ENCODE data around the gene TMEM25.

The TMEM25 gene

GRCh38 chr11:118574636-118575035, 43.6 kb downstream of the TMEM25 start:
- TF ChIP-seq TAF1 (IDR thresholded peaks at IDR 0.05; ENCODE audit: borderline replicate concordance, insufficient read depth, low read length) (no peak), FOXP2 (optimal IDR thresholded peaks at IDR 0.05; ENCODE audit: borderline replicate concordance, extremely low read depth, extremely low read length, insufficient read depth) (no peak), SIN3A (IDR thresholded peaks at IDR 0.05; ENCODE audit: borderline replicate concordance, insufficient read depth, low read length) (no peak), POLR2AphosphoS5 (IDR thresholded peaks at IDR 0.05; ENCODE audit: low read depth, low read length) (no peak)
- TF ChIP-seq, protein P1, sequence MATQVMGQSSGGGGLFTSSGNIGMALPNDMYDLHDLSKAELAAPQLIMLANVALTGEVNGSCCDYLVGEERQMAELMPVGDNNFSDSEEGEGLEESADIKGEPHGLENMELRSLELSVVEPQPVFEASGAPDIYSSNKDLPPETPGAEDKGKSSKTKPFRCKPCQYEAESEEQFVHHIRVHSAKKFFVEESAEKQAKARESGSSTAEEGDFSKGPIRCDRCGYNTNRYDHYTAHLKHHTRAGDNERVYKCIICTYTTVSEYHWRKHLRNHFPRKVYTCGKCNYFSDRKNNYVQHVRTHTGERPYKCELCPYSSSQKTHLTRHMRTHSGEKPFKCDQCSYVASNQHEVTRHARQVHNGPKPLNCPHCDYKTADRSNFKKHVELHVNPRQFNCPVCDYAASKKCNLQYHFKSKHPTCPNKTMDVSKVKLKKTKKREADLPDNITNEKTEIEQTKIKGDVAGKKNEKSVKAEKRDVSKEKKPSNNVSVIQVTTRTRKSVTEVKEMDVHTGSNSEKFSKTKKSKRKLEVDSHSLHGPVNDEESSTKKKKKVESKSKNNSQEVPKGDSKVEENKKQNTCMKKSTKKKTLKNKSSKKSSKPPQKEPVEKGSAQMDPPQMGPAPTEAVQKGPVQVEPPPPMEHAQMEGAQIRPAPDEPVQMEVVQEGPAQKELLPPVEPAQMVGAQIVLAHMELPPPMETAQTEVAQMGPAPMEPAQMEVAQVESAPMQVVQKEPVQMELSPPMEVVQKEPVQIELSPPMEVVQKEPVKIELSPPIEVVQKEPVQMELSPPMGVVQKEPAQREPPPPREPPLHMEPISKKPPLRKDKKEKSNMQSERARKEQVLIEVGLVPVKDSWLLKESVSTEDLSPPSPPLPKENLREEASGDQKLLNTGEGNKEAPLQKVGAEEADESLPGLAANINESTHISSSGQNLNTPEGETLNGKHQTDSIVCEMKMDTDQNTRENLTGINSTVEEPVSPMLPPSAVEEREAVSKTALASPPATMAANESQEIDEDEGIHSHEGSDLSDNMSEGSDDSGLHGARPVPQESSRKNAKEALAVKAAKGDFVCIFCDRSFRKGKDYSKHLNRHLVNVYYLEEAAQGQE (IDR thresholded peaks at IDR 0.05; ENCODE audit: insufficient read depth in 1 of 2, low read depth in 2 of 2, low read length in 2 of 2) = no peak

- TF ChIP-seq, protein P1 (IDR thresholded peaks at IDR 0.05; ENCODE audit: insufficient read depth in 1 of 2, low read depth in 2 of 2, low read length in 2 of 2) = no peak
- TF ChIP-seq TAF1 (IDR thresholded peaks at IDR 0.05; ENCODE audit: borderline replicate concordance, insufficient read depth, low read length) (no peak), POLR2AphosphoS5 (IDR thresholded peaks at IDR 0.05; ENCODE audit: low read depth, low read length) (no peak), SIN3A (IDR thresholded peaks at IDR 0.05; ENCODE audit: borderline replicate concordance, insufficient read depth, low read length) (no peak), FOXP2 (optimal IDR thresholded peaks at IDR 0.05; ENCODE audit: borderline replicate concordance, extremely low read depth, extremely low read length, insufficient read depth) (no peak)
Observed at GRCh38 chr11:118581057-118581456, 50.1 kb downstream of the TMEM25 start.
